ENCODE data around the gene LPAR5. TPM values are rescaled to one million over a fixed set of nuclear protein-coding genes. Genes with fewer than 3 reads are reported as not detected.

The LPAR5 gene
- total RNA-seq, 1 donor from 2014 or later: 0.41 TPM

GRCh38 chr12:6569312-6569711, 66.4 kb downstream of the LPAR5 start:
- DNase-seq (ENCODE audit: low spot score in 2 of 2) (no peak), FAIRE-seq (no peak)

Small RNAs within 50 kb of the gene (small RNA-seq; reads per million reads assigned to genes)
- gene SCARNA11: 113 reads per million, percentile 98 among the genes with 10 or more reads in this experiment

Other genes starting within 250 kb of the LPAR5 start
- gene CD27, start 191.0 kb downstream of the LPAR5 start, total RNA-seq: 0.41 TPM
- 0.82 TPM for gene TAPBPL, start 183.9 kb downstream of the LPAR5 start, total RNA-seq
- 1.2 TPM for gene VAMP1, start 165.3 kb downstream of the LPAR5 start, total RNA-seq
- gene MRPL51, start 142.7 kb downstream of the LPAR5 start, total RNA-seq: 27.3 TPM
- 9.4 TPM for gene NCAPD2, start 141.9 kb downstream of the LPAR5 start, total RNA-seq
- gene GAPDH, start 101.4 kb downstream of the LPAR5 start, total RNA-seq: 1,793 TPM
- gene IFFO1, start 79.9 kb downstream of the LPAR5 start, total RNA-seq: 4.9 TPM
- 9.4 TPM for gene NOP2, start 67.7 kb downstream of the LPAR5 start, total RNA-seq
- 201 TPM for gene CHD4, start 28.6 kb downstream of the LPAR5 start, total RNA-seq
- gene ACRBP, start 11.5 kb upstream of the LPAR5 start, total RNA-seq: 0.41 TPM
- gene ING4, start 27.2 kb upstream of the LPAR5 start, total RNA-seq: 81.9 TPM
- 12.2 TPM for gene ZNF384, start 53.4 kb upstream of the LPAR5 start, total RNA-seq
- 1.2 TPM for gene PIANP, start 64.9 kb upstream of the LPAR5 start, total RNA-seq
- gene COPS7A, start 88.1 kb upstream of the LPAR5 start, total RNA-seq: 24.5 TPM
- 77.9 TPM for gene MLF2, start 117.2 kb upstream of the LPAR5 start, total RNA-seq
- gene PTMS, start 130.4 kb upstream of the LPAR5 start, total RNA-seq: 47.7 TPM
- under 0.01 TPM for gene LAG3, start 136.6 kb upstream of the LPAR5 start, total RNA-seq
- 2.0 TPM for gene CD4, start 153.6 kb upstream of the LPAR5 start, total RNA-seq
- 81.1 TPM for gene GPR162, start 185.9 kb upstream of the LPAR5 start, total RNA-seq
- gene P3H3, start 192.4 kb upstream of the LPAR5 start, total RNA-seq: 11.0 TPM
- gene GNB3, start 205.0 kb upstream of the LPAR5 start, total RNA-seq: 1.2 TPM
- gene CDCA3, start 215.3 kb upstream of the LPAR5 start, total RNA-seq: 2.9 TPM
- gene USP5, start 216.2 kb upstream of the LPAR5 start, total RNA-seq: 77.5 TPM
- 293 TPM for gene TPI1, start 231.6 kb upstream of the LPAR5 start, total RNA-seq
- gene SPSB2, start 237.3 kb upstream of the LPAR5 start, total RNA-seq: 1.6 TPM